GM23248 (cell line): ENCODE data around the gene EML6.

Experiments used
- EZH2 ChIP-seq: fragments of 200-600 bp; sonication (generic); IDR thresholded peaks from 2 replicates; pipeline ENCODE4 v1.6.1; 2018; ENCODE audit warnings: antibody characterized with exemption, mild to moderate bottlenecking; ENCODE audit not compliant: insufficient read depth, poor library complexity, severe bottlenecking
- EZH2phosphoT487 ChIP-seq: fragments of 200-600 bp; sonication (generic); IDR thresholded peaks from 2 replicates; pipeline ENCODE4 v1.6.1; 2018; ENCODE audit warnings: antibody characterized with exemption, moderate library complexity, mild to moderate bottlenecking, low read depth; ENCODE audit not compliant: insufficient read depth

- TF ChIP-seq EZH2: no peak
- no peak for TF ChIP-seq EZH2phosphoT487
Observed at GRCh38 chr2:54805255-54805654, 81.8 kb downstream of the EML6 start.
